Breast epithelium (tissue), 4 donors: ENCODE measurements around the gene WDR5B. TPM values are rescaled to one million over a fixed set of nuclear protein-coding genes. Genes with fewer than 3 reads are reported as not detected.

Source experiments
- DNase-seq, 2 donors: peaks; one replicate each; pipeline ENCODE4 v3.0.0-alpha.2; 2019; ENCODE audit warnings: low spot score in 2 of 2
- H3K27ac ChIP-seq, 2 donors: fragments of 200-600 bp; sonication (generic) in 1 of 2; one replicate each; pipeline ENCODE4 v1.5.1; 2016 to 2019; ENCODE audit warnings: mild to moderate bottlenecking in 1 of 2
- H3K27me3 ChIP-seq, 2 donors: fragments of 200-600 bp; sonication (generic) in 1 of 2; one replicate each; pipeline versions ENCODE4 v1.5.1 to v1.6.0; 2017 to 2019; ENCODE audit warnings: control low read depth in 1 of 2, mild to moderate bottlenecking in 1 of 2
- H3K36me3 ChIP-seq: fragments of 200-600 bp; one replicate; pipeline ENCODE4 v1.5.1; 2019
- H3K4me1 ChIP-seq, 2 donors: fragments of 200-600 bp; sonication (generic); one replicate each; pipeline ENCODE4 v1.5.1; 2016 to 2019; ENCODE audit warnings: control low read depth in 1 of 2
- H3K4me3 ChIP-seq, 3 donors: fragments of 200-600 bp; sonication (generic); 1 replicate in 2 of 3; 2 replicates in 1 of 3; pipeline ENCODE4 v1.5.1; 2016 to 2019; ENCODE audit warnings: mild to moderate bottlenecking in 3 of 3, moderate library complexity in 2 of 3
- H3K9me3 ChIP-seq, 2 donors: fragments of 200-600 bp; sonication (generic) in 1 of 2; one replicate each; pipeline ENCODE4 v1.5.1; 2016 to 2019; ENCODE audit warnings: control low read depth in 1 of 2
- POLR2A ChIP-seq: fragments of 450-650 bp; IDR thresholded peaks from one replicate; pipeline ENCODE4 v1.6.1; 2016; ENCODE audit warnings: antibody characterized with exemption, mild to moderate bottlenecking, moderate library complexity
- POLR2AphosphoS5 ChIP-seq, 3 donors: sonication (generic); formaldehyde crosslinking; IDR thresholded peaks; one replicate each; pipeline ENCODE4 v1.6.1; 2017; ENCODE audit warnings: antibody characterized with exemption in 3 of 3
- intact Hi-C: fragments of 100-400 bp; cut with DNase I; formaldehyde crosslinking; loops from one replicate; pipeline ENCODE4 v1.15.1; 2023; ENCODE audit warnings: low total_unique reads
- total RNA-seq, 3 donors: library from RNA; depleted of rRNA; stranded (reverse); fragments of >200 nt; gene quantifications; one replicate each; pipeline ENCODE4 v1.1.0, GENCODE V29; 2016
- TF ChIP-seq, protein P1 (sequence below), 3 donors: fragments of 450-650 bp; IDR thresholded peaks; one replicate each; pipeline ENCODE4 v1.5.1; 2016 to 2017; ENCODE audit warnings: antibody characterized with exemption in 3 of 3, mild to moderate bottlenecking in 3 of 3, moderate library complexity in 3 of 3

The WDR5B gene
- total RNA-seq, 3 donors from 2014 or later: 4.0 to 8.0 (median 6.2) TPM

DNA sequence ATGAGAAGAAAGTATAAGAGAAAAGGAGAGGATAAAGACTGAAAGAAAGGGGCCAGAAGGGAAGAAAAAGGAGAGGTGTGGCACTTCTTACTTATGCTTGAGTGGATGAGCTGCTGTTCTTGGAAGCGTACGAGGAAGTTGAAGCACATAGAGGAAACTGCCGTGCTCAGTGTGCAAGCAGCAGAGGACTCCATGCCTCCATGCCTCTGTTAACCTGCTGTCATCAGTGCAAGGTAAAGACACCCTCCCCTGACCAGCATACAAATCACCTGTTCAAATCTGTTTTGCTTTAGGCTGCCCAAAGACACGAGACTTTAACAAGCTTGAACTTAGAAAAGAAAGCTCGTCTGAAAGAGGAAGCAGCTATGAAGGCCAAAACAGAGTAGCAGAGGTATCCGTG, 6.4 kb downstream of the WDR5B start:
- no peaks in the 10 kb centered on the region for H3K4me1 ChIP-seq
- H3K36me3 ChIP-seq: no peaks in the 10 kb centered on the region
- no peaks in the 10 kb centered on the region for H3K27me3 ChIP-seq
- H3K9me3 ChIP-seq: no peaks in the 10 kb centered on the region
- H3K4me3 ChIP-seq: no peak overlapping the region
- DNase-seq: no peak
- no peak overlapping the region for H3K27ac ChIP-seq
- TF ChIP-seq, protein P1, sequence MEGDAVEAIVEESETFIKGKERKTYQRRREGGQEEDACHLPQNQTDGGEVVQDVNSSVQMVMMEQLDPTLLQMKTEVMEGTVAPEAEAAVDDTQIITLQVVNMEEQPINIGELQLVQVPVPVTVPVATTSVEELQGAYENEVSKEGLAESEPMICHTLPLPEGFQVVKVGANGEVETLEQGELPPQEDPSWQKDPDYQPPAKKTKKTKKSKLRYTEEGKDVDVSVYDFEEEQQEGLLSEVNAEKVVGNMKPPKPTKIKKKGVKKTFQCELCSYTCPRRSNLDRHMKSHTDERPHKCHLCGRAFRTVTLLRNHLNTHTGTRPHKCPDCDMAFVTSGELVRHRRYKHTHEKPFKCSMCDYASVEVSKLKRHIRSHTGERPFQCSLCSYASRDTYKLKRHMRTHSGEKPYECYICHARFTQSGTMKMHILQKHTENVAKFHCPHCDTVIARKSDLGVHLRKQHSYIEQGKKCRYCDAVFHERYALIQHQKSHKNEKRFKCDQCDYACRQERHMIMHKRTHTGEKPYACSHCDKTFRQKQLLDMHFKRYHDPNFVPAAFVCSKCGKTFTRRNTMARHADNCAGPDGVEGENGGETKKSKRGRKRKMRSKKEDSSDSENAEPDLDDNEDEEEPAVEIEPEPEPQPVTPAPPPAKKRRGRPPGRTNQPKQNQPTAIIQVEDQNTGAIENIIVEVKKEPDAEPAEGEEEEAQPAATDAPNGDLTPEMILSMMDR (IDR thresholded peaks at IDR 0.05): no peak
- TF ChIP-seq POLR2A (no peak), POLR2AphosphoS5 (IDR thresholded peaks at IDR 0.05) (no peak)
- intact Hi-C loops: no loop called here

DNA sequence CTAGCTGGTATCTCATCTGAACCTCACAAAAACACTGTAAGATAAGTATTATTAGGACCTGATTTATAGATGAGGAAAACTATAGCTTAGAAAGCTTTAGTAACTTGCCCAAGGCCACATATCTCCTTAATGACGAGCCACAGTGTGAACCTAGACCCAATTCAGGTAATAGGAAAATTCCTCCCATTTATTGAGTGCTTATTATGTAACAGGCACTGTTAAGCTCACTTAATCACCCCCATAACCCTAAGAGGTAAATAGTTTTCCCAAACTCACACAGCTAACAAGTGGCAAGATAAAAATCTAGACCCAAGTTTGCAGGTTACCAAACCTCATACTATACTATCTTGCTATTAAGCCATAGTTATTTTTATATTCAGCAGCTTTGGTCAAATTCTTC, 7.9 kb downstream of the WDR5B start:
- DNase-seq: no peak
- Histone ChIP-seq H3K4me1 (no peaks in the 10 kb centered on the region), H3K4me3 (no peak overlapping the region), H3K27me3 (no peaks in the 10 kb centered on the region), H3K36me3 (no peaks in the 10 kb centered on the region), H3K27ac (no peak overlapping the region), H3K9me3 (no peaks in the 10 kb centered on the region)
- no peak for TF ChIP-seq POLR2A
- TF ChIP-seq, protein P1 (IDR thresholded peaks at IDR 0.05): no peak
- TF ChIP-seq POLR2AphosphoS5 (IDR thresholded peaks at IDR 0.05): no peak
- intact Hi-C loops: no loop called here

DNA sequence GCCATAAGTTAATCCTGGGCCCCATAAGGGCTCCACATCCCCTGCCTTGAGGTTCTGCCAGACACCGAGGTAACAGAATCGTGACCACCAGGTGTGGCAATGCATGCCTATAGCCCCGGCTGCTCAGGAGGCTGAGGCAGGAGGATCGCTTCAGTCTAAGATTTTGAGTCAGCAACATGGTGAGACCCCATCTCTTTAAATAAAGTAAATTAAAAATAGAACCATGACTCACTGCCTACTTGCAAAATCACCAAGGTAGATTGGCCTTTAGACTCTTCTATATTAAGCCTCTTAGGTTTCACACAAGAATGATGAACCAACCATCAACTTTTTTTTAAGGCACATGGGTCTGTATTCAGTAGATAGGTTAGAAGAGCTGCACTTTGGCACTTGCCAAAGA, 9.7 kb downstream of the WDR5B start:
- H3K27ac ChIP-seq: no peak overlapping the region
- no peaks in the 10 kb centered on the region for H3K4me1 ChIP-seq
- TF ChIP-seq, protein P1 (IDR thresholded peaks at IDR 0.05): no peak
- no peak for TF ChIP-seq POLR2AphosphoS5 (IDR thresholded peaks at IDR 0.05)
- H3K4me3 ChIP-seq: no peak overlapping the region
- DNase-seq: no peak
- no peaks in the 10 kb centered on the region for H3K9me3 ChIP-seq
- no peaks in the 10 kb centered on the region for H3K27me3 ChIP-seq
- intact Hi-C loops: no loop called here
- H3K36me3 ChIP-seq: no peaks in the 10 kb centered on the region

DNA sequence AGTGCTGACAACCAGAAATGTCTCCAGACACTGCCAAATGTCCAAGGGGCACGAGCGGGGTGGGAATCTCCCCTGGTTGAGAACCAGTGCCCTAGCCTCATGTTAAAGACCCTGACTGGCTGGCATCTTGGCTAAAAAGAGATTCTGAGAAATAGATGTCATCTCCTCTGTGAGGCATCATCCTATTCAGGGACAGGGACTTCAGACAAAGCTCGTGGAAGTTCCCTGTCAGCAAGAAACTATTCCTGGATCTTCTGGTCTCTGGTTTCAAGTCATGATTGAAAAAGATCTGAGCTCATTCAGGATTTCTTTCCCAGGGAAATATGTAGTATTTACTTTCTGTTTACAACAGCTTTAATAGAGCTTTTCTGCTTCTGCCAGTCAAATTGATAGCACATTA, 10.8 kb downstream of the WDR5B start:
- no peaks in the 10 kb centered on the region for H3K36me3 ChIP-seq

DNA sequence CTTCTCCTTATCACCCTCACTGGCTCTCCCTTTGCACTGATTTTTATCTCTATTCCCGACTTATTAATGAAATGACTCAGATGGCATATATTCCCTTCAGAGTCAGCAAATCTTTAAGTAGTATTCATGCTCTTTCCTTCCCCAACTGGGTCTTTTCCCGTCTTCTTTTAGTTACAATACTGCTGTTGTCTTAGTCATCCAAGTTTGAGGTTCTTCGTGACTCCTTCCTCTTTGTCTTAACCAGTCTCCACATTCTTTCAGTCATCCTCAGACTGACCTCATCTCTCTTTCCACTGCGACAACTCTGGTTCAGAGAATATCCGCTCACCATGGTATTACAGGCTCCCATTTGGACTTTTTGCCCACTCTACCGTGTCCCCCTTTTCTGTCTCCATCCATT, 12.4 kb downstream of the WDR5B start:
- no peak for TF ChIP-seq POLR2AphosphoS5 (IDR thresholded peaks at IDR 0.05)
- no peak for TF ChIP-seq POLR2A
- TF ChIP-seq, protein P1 (IDR thresholded peaks at IDR 0.05): no peak
- no peak overlapping the region for H3K4me3 ChIP-seq
- no peaks in the 10 kb centered on the region for H3K27me3 ChIP-seq
- intact Hi-C loops: no loop called here
- H3K36me3 ChIP-seq: no peaks in the 10 kb centered on the region
- no peak overlapping the region for H3K27ac ChIP-seq
- no peak for DNase-seq
- H3K9me3 ChIP-seq: no peaks in the 10 kb centered on the region
- no peaks in the 10 kb centered on the region for H3K4me1 ChIP-seq

More for the DNA sequence above, 10.8 kb downstream of the WDR5B start:
- intact Hi-C loops: no loop called here
- no peaks in the 10 kb centered on the region for H3K27me3 ChIP-seq
- no peak overlapping the region for H3K27ac ChIP-seq
- no peak overlapping the region for H3K4me3 ChIP-seq
- TF ChIP-seq POLR2AphosphoS5 (IDR thresholded peaks at IDR 0.05): no peak
- TF ChIP-seq, protein P1 (IDR thresholded peaks at IDR 0.05): no peak
- TF ChIP-seq POLR2A: no peak
- H3K9me3 ChIP-seq: no peaks in the 10 kb centered on the region
- H3K4me1 ChIP-seq: no peaks in the 10 kb centered on the region
- DNase-seq: no peak
